ENCODE data around the gene CHST8. TPM values are rescaled to one million over a fixed set of nuclear protein-coding genes. Genes with fewer than 3 reads are reported as not detected.
"Not testable (repeated sequence)": the region's sequence is repeated elsewhere in the genome, so short reads cannot be mapped to it uniquely, and the experiment has no call there.

Gene CHST8
- total RNA-seq, 1 donor from 2014 or later, result 0.58 TPM

GRCh38 chr19:33688171-33688992 lies 66.6 kb downstream of the CHST8 start:
- DNase-seq (ENCODE audit: extremely low read depth, low read depth, low spot score), result no peak

- DNase-seq (ENCODE audit: extremely low read depth, low read depth, low spot score), result no peak
Observed at GRCh38 chr19:33689138-33689746, 67.5 kb downstream of the CHST8 start.

- no peak for DNase-seq (ENCODE audit: extremely low read depth, low read depth, low spot score)
Observed at GRCh38 chr19:33689868-33690267, 68.1 kb downstream of the CHST8 start.

DNA sequence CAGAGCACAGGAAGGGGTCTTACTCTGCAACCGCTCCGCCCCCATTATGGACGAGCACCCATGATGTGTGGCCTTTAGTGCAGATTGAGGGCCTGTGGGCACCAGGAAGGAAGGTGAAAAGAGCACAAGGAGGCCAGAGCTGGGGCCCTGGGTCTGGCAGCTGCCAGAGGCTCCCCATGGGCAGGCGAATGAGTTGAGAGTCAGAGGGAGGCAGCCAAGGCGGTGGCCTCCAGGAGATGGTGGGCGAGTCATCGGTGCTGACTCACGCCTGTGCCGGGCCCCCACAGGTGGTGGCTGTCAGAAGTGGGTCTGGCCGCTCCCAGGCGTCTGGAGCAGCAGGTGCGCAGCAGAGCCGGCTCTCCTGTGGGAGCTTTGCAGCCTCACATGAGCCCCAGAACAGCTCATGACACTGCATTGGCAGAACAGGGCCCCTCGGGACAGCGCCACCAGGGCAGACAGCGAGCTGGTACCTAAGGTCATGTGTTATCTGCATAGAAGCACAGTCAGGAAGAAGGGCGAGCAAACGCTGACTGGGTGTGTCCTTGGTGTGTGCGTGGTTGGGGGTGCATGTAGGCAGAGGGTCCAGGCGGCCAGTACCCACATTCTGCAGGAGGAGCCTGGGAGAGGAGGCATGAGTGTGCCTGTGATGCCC lies 68.8 kb downstream of the CHST8 start:
- no peak for DNase-seq (ENCODE audit: extremely low read depth, low read depth, low spot score)

- DNase-seq (ENCODE audit: extremely low read depth, low read depth, low spot score), result no peak
Observed at GRCh38 chr19:33691030-33691427, 69.3 kb downstream of the CHST8 start.

GRCh38 chr19:33691736-33692135 lies 70.0 kb downstream of the CHST8 start:
- no peak for DNase-seq (ENCODE audit: extremely low read depth, low read depth, low spot score)

DNA sequence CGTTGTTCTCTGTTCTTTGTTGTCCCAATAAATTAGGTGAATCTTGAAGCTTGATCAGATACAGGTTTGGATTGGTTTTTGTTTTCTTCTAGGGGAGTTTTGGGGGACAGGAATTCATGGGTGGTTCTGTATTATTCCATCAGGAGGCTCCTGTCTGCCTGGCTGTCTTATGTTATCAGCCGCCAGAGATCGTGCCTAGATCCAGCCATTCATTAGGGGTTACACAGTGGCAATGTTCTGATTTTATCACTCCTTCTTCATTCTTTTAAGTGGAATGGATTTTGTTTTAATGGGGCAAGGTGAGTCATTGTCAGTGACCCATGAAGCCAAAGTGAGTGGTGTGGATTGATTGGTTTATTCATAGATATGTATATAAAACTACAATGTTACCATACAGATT lies 71.9 kb downstream of the CHST8 start:
- no peak for DNase-seq (ENCODE audit: extremely low read depth, low read depth, low spot score)

GRCh38 chr19:33695547-33695946 lies 73.8 kb downstream of the CHST8 start:
- DNase-seq (ENCODE audit: extremely low read depth, low read depth, low spot score), result not testable (repeated sequence)

DNA sequence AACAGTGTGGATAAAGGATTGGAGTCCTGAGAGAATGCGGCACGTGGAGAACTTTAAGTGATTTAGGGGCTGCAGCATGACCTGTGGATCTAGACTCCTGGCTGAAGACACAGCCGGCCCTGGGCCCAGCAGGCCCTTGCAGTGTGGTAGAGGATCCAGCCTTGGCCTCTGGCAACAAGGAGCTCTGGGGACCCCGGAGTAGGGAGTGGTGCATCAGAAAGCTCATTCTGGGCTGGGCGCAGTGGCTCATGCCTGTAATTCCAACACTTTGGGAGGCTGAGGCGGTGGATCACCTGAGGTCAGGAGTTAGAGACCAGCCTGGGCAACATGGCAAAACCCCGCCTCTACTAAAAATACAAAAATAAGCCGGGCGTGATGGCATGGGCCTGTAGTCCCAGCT lies 76.0 kb downstream of the CHST8 start:
- no peak for DNase-seq (ENCODE audit: extremely low read depth, low read depth, low spot score)

DNA sequence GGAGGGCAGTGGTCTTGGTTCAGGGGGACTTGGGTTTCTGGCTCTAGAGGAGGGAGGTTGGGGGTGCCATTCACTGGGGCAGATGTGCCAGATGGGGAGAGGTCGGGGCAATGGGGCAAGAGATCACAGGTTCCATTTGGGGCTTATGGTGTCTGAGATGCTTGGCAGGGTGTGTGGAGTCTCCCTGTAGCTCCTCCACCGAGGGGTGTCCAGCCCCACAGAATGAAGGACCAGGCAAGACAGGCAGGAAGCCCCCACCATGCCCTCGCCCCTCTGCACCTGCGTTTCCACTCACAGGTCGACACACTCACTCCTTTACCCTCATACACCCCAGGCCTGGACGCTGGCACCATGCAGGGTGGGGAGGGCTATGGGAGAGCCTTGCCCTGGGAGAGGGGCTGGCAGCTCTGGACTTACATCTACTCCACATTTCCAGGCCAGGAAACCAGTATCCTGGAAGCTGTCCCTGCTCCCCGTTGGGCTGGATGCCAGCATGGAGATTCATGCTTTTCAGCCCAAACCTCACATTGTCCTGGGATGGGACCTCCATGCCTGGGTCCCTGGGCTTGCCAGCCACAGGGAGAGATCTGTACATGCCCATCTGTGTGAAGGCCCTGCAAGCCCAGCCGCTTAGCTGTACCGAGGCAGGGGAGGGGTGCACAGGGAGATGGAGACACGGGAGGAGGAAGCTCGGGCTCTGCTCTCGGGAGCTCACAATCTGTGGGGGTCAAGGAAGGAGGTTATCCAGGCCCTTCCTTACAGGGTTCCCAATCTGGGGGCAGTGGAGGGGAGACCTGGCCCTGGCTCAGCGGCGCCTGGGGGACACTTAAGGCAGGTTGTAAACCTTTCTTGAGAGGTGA lies 77.1 kb downstream of the CHST8 start:
- no peak for DNase-seq (ENCODE audit: extremely low read depth, low read depth, low spot score)

DNA sequence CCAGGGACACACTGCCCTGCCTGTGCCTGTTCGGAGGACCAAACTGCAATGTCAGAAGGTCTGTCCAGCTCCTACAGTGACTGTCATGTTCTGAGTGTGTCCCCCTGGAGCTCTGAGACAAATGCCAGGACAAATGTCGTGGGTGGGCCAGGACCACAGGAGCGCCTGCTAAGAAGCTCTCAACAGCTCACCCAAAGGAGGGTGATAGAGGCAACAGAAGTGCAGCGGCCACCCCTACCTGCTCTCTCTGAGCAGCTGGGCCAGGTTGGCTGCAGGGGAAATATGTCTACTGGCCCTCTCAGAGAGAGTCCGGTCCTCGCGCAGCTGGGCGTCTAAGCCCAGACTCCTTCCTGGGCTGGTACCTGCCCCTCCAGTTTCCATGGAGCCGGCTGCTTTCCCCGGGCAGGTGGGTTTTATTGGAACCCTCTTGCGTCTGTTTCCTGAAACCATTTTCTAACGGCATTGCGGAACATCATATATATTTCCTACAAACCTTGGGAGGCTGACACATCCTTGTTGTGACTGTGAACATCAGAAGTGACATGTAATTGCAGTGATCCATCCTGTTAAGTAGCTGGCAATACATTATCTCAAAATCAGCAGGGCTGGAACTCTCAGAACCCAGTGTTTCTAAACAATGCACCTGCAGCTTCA lies 78.1 kb downstream of the CHST8 start:
- no peak for DNase-seq (ENCODE audit: extremely low read depth, low read depth, low spot score)

- no peak for DNase-seq (ENCODE audit: extremely low read depth, low read depth, low spot score)
Observed at GRCh38 chr19:33700408-33701013, 78.8 kb downstream of the CHST8 start.

- no peak for DNase-seq (ENCODE audit: extremely low read depth, low read depth, low spot score)
Observed at GRCh38 chr19:33701565-33701964, 79.8 kb downstream of the CHST8 start.

DNA sequence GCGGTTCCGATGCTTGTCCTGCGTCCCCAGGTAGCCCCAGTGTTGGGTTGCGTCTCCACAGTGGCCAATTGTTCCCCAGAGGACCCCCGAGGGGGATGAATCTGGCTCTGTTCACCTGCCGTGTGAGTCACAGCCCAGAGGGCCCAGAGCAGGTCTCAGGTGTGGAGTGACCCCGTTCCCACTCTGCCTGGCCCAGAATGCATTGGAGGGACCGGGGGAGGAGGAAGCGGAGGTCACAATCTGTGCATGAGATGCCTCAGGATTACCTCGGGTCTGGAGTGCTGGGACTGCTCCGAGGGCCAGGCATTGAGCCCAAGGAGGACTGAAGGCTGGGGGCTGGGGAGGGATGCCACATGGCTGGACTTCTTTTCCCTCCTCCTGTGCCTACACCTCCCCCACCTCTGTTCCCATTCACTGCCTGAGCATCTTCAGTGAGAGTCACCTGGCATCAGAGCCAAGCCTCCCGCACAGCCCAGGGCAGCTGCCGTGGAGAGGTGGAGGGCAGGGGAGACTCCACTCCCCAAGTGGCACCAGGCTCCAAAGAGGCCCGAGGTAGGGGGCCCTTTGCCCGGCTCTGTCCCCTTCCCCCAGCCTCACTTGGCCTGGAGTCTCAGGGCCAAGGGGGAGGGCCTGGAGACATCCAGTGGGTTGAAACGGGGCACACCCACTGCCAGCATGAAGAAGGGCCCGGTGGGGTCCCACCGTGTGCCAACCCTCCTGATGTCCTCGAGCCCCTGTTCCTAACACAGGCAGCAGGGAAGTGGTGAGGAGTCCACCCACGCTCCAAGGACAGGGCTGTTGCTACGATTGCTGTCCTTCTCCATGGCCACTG lies 81.1 kb downstream of the CHST8 start:
- no peak for DNase-seq (ENCODE audit: extremely low read depth, low read depth, low spot score)

DNA sequence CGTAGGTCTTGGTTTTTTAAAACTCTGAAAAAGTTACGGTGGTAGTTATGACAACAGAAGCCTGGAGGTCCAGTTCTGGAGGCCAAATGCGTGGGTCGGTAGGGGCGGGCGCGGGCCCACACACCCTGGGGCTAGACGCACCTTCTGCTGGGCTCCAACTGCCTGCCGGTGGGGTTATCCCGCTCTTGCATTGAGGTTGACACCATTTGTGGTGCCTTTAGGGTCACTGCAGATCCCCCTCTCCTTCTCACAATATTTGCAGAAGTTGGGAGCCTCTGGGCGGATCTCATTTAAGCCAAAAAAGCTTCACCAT lies 81.6 kb downstream of the CHST8 start:
- DNase-seq (ENCODE audit: extremely low read depth, low read depth, low spot score), result no peak

DNA sequence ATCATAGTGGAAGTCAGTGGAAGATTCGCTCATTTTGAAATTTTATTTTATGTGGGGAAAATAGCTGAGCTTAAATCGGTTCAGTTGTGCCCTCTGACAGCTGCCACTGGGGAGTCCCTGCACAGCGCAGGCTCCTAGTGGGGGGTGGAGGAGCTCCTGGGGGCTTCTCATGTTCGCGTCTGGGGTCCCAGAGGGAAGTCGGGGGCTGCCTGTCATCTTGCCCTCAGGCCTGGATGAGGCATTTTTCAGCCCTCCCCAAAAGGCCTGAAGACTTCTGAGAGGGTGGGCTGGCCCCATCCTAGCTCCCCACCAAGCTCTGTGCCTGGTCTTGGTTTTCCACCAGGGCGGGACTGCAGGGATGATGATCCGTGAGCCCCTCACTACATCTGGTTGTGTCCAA lies 82.1 kb downstream of the CHST8 start:
- DNase-seq (ENCODE audit: extremely low read depth, low read depth, low spot score), result no peak

DNA sequence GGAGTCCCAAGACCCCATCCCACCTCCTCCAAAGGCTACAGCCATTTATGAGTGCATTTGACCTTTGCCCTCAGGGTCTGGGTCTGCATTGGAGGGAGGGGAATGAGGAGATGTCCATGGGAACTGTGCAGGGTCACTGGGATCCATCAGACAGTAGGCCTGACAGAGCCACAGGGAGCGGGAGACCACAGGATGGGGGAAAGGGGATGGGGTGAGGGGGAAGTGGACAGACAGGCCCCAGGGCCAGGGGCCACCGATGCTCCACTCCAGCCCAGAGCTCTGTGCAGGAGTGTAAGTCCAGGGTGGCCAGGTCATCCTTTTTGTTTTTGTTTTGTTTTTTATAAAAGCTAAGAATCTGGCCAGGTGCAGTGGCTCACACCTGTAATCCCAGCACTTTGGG lies 82.5 kb downstream of the CHST8 start:
- no peak for DNase-seq (ENCODE audit: extremely low read depth, low read depth, low spot score)

DNA sequence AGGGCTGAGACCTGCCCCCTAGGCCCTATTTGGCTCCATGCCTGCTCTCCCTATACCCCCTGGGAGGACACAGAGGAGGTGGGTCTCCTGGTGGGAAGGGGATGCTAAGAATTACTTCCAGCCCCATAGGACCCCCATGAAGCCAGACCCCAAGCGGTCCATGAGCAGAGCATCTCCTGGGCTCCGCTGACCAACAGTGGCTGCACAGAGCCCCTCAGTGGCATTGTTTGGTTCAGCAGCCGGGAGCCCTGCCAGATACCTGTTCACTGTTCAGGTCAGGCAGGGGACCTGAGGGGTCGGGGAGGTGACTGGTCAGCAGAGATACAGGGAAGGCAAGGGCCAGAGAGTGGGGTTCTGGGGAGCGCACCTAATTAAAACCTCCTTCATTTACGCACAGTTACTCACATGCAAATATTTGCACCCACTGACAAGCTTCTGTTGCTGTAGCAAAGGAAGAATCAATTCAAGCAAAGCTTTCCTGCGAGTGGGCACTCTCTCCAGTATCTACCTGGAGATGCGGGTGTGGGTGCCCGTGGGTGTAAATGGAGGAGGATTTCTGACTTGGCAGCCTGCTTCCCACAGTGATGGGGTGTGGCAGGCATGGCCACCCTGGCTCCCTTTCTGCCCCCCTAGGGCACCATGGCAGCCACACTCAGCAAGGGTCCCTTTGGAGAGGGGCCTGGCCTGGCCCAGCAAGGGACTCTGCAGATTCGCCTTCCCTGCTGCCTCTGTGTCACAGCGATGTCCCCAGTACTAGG lies 83.5 kb downstream of the CHST8 start:
- DNase-seq (ENCODE audit: extremely low read depth, low read depth, low spot score), result no peak

DNA sequence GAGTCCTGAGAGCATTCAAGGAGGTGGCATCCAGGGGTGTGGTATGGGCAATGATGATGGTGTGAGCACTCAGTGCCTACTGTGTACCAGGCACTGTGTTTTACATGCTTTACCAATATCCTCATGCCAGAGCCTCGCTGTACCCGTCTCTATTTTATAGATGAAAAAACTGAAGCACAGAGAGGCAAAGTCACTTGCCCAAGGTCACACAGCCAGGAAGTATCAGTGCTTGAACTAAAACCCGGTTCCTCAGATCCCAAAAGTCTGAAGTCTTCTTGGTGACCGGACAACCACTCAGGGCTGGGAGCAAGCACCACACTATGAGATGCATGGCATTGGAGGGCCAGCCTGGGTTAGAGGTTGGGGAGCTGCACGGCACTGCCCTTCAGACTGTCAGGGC lies 84.1 kb downstream of the CHST8 start:
- DNase-seq (ENCODE audit: extremely low read depth, low read depth, low spot score), result no peak
